ENCODE measurements around the gene COL18A1.

COL18A1 gene

DNA sequence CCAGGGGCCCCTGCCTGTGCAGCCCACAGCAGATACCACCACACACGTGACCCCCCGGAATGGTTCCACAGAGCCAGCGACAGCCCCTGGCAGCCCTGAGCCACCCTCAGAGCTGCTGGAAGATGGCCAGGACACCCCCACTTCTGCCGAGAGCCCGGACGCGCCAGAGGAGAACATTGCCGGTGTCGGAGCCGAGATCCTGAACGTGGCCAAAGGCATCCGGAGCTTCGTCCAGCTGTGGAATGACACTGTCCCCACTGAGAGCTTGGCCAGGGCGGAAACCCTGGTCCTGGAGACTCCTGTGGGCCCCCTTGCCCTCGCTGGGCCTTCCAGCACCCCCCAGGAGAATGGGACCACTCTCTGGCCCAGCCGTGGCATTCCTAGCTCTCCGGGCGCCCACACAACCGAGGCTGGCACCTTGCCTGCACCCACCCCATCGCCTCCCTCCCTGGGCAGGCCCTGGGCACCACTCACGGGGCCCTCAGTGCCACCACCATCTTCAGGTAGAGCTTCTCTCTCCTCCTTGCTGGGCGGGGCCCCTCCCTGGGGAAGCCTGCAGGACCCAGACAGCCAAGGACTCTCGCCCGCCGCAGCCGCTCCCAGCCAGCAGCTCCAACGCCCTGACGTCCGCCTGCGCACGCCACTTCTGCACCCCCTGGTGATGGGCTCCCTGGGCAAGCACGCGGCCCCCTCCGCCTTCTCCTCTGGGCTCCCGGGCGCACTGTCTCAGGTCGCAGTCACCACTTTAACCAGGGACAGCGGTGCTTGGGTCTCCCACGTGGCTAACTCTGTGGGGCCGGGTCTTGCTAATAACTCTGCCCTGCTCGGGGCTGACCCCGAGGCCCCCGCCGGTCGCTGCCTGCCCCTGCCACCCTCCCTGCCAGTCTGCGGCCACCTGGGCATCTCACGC lies 51.0 kb downstream of the COL18A1 start:
- DNase-seq (ENCODE audit: low spot score): no peak
- in situ Hi-C loops (cut with MboI; ENCODE audit: low pct_unique_long_range_greater_than_20kb, low sequenced_read_pairs, unreplicated experiment): no loop called here
- TF ChIP-seq, protein P1, sequence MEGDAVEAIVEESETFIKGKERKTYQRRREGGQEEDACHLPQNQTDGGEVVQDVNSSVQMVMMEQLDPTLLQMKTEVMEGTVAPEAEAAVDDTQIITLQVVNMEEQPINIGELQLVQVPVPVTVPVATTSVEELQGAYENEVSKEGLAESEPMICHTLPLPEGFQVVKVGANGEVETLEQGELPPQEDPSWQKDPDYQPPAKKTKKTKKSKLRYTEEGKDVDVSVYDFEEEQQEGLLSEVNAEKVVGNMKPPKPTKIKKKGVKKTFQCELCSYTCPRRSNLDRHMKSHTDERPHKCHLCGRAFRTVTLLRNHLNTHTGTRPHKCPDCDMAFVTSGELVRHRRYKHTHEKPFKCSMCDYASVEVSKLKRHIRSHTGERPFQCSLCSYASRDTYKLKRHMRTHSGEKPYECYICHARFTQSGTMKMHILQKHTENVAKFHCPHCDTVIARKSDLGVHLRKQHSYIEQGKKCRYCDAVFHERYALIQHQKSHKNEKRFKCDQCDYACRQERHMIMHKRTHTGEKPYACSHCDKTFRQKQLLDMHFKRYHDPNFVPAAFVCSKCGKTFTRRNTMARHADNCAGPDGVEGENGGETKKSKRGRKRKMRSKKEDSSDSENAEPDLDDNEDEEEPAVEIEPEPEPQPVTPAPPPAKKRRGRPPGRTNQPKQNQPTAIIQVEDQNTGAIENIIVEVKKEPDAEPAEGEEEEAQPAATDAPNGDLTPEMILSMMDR (IDR thresholded peaks at IDR 0.05; ENCODE audit: extremely low read depth, insufficient read depth, missing control alignments): no peak

DNA sequence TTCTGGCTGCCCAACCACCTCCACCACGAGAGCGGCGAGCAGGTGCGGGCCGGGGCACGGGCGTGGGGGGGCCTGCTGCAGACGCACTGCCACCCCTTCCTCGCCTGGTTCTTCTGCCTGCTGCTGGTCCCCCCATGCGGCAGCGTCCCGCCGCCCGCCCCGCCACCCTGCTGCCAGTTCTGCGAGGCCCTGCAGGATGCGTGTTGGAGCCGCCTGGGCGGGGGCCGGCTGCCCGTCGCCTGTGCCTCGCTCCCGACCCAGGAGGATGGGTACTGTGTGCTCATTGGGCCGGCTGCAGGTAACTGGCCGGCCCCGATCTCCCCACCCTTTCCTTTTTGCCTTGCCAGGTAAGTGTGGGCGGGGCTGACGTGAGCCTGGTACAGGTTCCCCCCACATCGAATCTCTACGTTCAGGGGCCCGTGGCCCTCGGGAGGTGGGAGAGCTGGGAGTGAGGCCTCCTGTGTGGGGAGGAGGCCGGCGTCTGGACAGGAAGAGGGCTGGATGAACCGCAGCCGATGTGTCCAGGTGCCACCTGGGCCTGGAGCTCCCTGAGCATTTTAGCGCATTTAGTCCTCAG lies 51.7 kb downstream of the COL18A1 start:
- TF ChIP-seq, protein P1 (IDR thresholded peaks at IDR 0.05; ENCODE audit: extremely low read depth, insufficient read depth, missing control alignments): no peak

DNA sequence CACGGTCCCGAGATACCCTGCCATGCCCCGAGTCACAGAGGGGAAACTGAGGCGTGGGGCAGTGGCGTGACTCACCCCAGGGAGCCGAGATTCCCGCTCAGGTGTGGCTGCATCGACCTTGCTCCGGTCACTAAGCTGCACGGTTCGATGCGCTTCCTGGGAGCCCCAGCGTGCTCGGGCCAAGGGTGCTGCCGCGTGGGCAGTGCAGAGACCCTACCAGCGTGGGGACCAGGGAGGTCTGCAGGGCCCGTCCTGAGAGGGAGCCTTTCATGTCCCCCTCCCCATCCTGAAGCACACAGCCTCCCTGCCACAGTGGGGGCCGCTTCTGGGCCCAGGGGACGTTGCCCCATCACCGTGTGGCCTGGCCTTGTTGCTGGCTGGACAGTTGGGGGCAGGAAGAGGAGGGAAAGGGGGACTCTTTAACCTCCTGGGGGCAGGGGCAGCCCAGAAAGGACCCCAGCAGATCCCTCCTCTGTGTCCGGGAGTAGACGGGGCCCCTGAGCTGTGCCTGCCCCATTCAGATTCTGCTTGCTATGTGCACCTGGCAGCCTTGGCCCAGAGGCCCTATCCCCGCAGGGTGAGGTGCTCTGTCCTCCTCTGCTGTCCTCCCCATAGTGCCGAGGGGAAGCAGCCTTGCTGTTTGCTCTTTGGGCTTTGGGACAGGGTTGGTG lies 52.3 kb downstream of the COL18A1 start:
- DNase-seq (ENCODE audit: low spot score): no peak
- TF ChIP-seq, protein P1 (IDR thresholded peaks at IDR 0.05; ENCODE audit: extremely low read depth, insufficient read depth, missing control alignments): no peak
- in situ Hi-C loops (cut with MboI; ENCODE audit: low pct_unique_long_range_greater_than_20kb, low sequenced_read_pairs, unreplicated experiment): no loop called here

More for the DNA sequence above, 51.7 kb downstream of the COL18A1 start:
- in situ Hi-C loops (cut with MboI; ENCODE audit: low pct_unique_long_range_greater_than_20kb, low sequenced_read_pairs, unreplicated experiment): no loop called here
- no peak for DNase-seq (ENCODE audit: low spot score)

DNA sequence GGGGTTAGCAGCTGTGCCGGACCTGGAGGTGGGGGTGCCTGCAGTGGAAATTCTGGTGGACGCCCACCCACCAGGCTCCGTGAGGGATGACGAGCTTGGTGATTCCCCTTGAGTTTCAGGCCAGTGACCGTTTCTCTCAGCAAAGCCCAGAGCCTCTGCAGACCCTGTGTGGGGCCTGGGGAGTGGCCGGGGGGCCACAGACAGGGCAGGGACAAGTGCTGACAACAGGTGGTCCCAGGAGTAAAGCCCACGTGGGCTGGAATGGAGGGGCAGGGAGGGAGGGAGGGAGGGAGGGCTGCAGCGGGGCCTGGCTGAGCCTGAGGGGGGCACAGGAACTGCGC lies 52.8 kb downstream of the COL18A1 start:
- no peak for DNase-seq (ENCODE audit: low spot score)
- in situ Hi-C loops (cut with MboI; ENCODE audit: low pct_unique_long_range_greater_than_20kb, low sequenced_read_pairs, unreplicated experiment): no loop called here
- TF ChIP-seq, protein P1 (IDR thresholded peaks at IDR 0.05; ENCODE audit: extremely low read depth, insufficient read depth, missing control alignments): no peak

DNA sequence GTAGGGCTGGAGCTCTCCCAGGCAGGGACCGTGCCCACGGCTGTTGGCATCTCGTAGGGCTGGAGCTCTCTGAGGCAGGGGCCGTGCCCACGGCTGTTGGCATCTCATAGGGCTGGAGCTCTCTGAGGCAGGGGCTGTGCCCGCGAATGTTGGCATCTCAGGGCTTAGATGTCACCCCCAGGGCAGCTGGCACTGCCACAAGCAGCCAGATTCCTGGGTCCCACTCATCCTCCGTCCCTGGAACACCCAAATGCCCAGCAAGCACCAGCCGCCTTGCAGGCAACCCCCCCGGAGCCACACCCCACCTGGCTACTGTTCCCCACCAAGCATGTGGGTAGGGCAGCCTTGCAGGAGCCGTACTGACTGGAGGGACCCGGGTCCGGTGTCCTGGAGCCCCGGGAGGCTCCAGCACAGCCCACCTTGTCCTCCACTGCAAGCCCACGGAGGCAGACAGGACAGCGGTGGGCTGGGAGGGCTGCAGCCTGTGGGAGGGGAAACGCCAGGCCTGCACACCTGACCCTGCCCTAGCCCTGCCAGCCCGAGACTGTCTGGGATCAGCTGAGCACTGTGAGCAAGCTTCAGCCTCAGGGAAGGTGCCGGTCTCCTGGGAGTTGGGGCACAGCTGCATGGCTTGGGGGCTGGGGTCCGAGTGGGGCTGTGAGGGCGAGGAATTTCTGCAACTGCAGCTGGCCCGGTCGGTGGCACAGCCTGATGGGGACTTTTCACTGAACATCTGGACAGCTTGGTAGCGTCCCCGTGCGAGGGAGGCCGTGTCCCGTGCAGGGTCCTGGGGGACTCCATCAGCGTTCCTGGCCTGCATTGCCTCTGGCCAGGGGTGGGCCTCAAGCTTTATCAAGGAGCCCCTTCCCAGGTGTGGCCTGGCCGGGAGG lies 53.6 kb downstream of the COL18A1 start:
- TF ChIP-seq, protein P1 (IDR thresholded peaks at IDR 0.05; ENCODE audit: extremely low read depth, insufficient read depth, missing control alignments): no peak
- DNase-seq (ENCODE audit: low spot score): no peak
- in situ Hi-C loops (cut with MboI; ENCODE audit: low pct_unique_long_range_greater_than_20kb, low sequenced_read_pairs, unreplicated experiment): no loop called here
